ENCODE data around the gene ALKBH3.

ALKBH3 gene

GRCh38 chr11:43908683-43909082 is 28.1 kb downstream of the ALKBH3 start:
- no peak for DNase-seq (ENCODE audit: low read depth)
- no peak for TF ChIP-seq CTCF (conservative IDR thresholded peaks at IDR 0.05; ENCODE audit: low read depth, low read length)
- no peak overlapping the region for H3K4me3 ChIP-seq (ENCODE audit: low read length)

GRCh38 chr11:43913829-43914380 is 33.3 kb downstream of the ALKBH3 start:
- TF ChIP-seq CTCF (conservative IDR thresholded peaks at IDR 0.05; ENCODE audit: low read depth, low read length): no peak

GRCh38 chr11:43914466-43914865 is 33.8 kb downstream of the ALKBH3 start:
- TF ChIP-seq CTCF (conservative IDR thresholded peaks at IDR 0.05; ENCODE audit: low read depth, low read length): no peak
- no peak overlapping the region for H3K4me3 ChIP-seq (ENCODE audit: low read length)
- DNase-seq (ENCODE audit: low read depth): no peak

More at GRCh38 chr11:43913829-43914380, 33.3 kb downstream of the ALKBH3 start:
- no peak for DNase-seq (ENCODE audit: low read depth)
- no peak overlapping the region for H3K4me3 ChIP-seq (ENCODE audit: low read length)

- DNase-seq (ENCODE audit: low read depth): no peak
- no peak overlapping the region for H3K4me3 ChIP-seq (ENCODE audit: low read length)
- no peak for TF ChIP-seq CTCF (conservative IDR thresholded peaks at IDR 0.05; ENCODE audit: low read depth, low read length)
Observed at GRCh38 chr11:43916621-43917020, 36.0 kb downstream of the ALKBH3 start.

GRCh38 chr11:43917851-43918250 is 37.2 kb downstream of the ALKBH3 start:
- DNase-seq (ENCODE audit: low read depth): no peak
- no peak for TF ChIP-seq CTCF (conservative IDR thresholded peaks at IDR 0.05; ENCODE audit: low read depth, low read length)
- H3K4me3 ChIP-seq (ENCODE audit: low read length): no peak overlapping the region

GRCh38 chr11:43918662-43919061 is 38.0 kb downstream of the ALKBH3 start:
- DNase-seq (ENCODE audit: low read depth): no peak
- H3K4me3 ChIP-seq (ENCODE audit: low read length): no peak overlapping the region
- no peak for TF ChIP-seq CTCF (conservative IDR thresholded peaks at IDR 0.05; ENCODE audit: low read depth, low read length)

GRCh38 chr11:43919852-43920597 is 39.4 kb downstream of the ALKBH3 start:
- no peak for DNase-seq (ENCODE audit: low read depth)

More at GRCh38 chr11:43919852-43920597, 39.4 kb downstream of the ALKBH3 start:
- no peak overlapping the region for H3K4me3 ChIP-seq (ENCODE audit: low read length)
- TF ChIP-seq CTCF (conservative IDR thresholded peaks at IDR 0.05; ENCODE audit: low read depth, low read length): no peak

Data from retinal pigment epithelial cell (primary cell).